Muscle of arm (tissue), 12 donors: ENCODE measurements around the gene TMED6. TPM values are rescaled to one million over a fixed set of nuclear protein-coding genes. Genes with fewer than 3 reads are reported as not detected.

Experiments
- DNase-seq: peaks from one replicate; pipeline ENCODE4 v3.0.0-alpha.2; 2013
- polyA plus RNA-seq, 12 donors: library from polyadenylated mRNA; unstranded; fragments of 120-200 nt; gene quantifications; one replicate each; pipeline ENCODE4 v1.2.1, GENCODE V29; 2013; ENCODE audit not compliant: insufficient read length in 12 of 12

Gene TMED6
- polyA plus RNA-seq, 12 donors: 0.90 to 2.2 (median 1.4) TPM; not detected in 2

DNA sequence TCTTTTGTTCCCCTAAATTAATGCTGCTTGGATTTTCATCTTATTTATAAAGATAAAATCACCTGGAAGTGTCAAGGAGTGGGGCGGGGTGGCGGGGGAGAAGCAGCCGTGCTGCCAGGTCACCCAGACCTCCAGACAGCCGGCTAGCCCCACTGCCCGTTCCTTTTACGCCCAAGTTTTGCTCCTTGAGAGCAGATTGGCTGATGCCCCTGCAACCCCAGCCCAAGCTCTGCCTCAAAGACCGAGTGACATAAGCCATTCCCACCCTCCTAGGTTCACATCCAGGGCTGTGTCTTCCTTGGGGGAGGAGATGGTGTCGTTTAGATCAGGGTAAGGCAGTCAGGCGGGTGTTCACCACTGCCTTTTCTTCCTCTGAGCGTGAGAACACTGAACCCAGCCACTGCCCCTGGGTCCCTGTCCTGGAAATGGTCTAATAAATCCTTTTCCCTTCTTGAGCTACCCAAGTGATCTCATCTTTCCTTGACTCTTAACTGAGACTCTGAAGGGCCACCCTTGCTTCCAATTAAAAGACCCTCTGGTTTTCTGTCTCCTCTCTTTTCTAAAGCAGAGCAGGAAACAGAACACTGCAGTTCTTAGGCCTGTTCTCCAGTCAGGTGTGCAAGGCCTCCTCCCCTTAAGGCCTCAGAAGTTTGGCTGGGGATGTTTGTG is 26.9 kb downstream of the TMED6 start:
- DNase-seq: no peak

DNA sequence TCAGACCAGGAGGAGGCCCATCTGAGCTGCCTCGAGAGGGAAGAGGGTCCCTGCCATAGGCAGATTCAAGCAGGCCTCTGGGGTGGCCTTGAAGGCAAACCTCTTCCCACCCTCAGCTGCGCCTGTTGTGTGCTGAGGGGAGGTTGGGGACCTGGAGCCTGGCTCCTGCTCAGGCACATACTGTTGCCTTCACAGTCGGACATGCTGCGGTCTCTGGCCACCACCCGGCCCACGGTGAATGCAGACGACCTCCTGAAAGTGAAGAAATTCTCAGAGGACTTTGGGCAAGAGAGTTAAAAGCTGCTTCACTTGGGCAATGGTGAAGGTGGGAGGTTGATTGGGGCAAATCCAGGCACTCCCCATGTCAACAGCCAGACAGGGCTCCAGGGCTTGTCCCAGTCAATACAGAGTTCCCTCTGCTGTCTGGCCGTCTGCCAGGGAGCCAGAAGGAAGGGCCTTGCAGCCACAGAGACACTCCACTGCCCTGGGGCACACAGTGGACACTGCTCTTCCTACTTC is 27.5 kb downstream of the TMED6 start:
- no peak for DNase-seq

DNA sequence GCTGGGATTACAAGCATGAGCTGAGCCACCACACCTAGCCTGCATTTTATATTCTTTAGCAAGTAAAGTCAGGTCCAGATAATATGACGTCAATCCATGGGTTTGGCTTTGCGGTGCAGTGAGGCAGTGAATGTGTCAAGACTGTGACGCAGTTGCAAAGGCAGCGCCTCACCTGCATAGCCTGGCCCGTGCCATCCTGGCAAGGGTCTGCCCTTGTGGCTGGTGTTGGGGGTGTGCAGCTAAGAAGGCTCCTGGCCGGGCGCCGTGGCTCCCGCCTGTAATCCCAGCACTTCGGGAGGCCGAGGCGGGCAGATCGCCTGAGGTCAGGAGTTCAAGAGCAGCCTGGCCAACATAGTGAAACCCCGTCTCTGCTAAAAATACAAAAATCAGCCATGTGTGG is 28.2 kb downstream of the TMED6 start:
- no peak for DNase-seq

DNA sequence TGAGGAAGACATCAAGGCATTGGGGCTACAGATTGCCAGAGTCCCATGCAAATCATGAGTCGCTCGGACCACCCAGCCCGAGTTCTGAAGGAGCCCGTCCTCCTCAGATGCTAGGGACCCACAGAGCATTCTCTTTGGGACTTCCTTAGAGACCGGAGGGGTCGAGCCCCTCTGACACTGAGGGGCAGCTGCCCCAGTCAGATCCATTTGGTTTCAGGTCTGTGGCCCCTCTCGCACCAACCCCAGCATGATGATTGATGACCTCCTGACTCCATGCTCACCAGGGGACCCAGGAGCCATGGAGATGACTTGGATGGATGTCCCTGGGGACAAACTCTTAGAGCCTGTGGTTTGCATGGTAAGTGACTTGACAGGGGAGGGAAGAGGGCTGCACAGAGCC is 29.2 kb downstream of the TMED6 start:
- no peak for DNase-seq

DNA sequence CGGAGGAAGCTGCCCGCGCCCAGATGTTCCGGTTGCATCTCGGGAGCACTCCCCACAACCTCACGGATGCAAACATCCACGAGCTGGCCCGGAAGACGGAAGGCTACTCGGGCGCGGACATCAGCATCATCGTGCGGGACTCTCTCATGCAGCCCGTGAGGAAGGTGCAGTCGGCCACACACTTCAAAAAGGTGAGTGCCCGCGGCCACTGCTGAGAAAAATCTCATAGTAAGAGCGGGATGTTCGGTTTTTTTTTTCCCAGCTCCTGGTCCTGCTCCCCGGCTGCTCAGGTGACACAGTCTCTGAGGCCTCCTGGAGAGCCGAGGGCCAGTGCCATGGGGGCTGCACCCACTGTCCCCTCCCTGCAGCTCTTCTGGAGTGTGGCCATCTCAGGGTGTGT is 30.5 kb downstream of the TMED6 start:
- no peak for DNase-seq

DNA sequence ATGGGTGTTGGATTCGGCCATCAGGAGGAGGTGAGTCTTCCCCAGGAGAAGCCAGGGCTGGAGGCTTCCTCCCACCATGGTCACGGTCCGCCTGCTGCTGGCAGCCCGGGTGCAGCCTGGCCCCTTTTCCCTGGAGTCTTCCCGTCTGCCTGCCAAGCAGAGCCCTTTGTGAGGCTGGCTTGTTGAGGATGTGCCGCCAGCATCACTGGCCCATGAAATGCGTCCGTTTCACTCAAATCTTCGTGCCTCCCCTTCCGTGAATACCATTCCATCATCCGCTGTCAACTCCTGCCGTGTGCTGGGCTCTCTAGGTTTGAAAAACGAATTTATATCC is 30.9 kb downstream of the TMED6 start:
- DNase-seq: no peak

DNA sequence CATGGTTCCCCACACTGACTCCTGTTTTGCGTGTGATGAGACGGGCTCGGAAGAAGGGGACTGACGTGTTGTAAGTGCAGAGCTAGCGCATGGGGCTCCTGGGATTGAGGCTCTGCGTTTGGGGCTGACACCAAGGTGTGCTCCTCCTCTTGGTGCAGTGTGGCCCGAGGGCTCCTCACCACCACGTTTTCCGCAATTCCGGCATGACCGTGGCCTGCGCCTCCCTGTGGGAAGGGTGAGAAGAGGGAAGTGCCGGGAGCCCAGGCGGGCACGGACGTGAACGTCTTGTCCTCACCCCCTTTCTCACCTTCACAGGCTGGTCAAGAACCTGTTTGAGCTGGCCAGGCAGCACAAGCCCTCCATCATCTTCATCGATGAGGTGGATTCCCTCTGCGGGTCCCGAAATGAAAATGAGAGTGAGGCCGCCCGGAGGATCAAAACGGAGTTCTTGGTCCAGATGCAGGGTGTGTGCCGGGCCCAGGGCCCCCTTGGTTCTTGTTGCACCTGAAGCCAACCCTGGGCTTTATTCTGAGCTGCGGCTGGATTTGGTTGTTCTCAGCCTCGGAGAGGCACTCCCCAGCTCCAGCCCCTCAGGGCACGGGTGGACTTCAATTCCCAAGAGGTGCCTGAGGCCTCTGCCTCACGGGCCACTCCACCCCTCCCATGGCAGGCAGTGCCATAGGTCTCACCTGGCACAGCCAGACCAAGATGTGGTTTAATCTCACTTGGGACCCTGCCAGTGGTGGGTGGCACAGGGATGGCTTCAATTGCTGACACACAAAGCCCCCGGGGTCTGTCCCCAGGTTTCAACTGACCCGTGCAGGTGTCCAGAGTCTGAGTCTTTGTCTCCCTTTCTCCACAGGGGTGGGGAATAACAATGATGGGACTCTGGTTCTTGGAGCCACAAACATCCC is 31.5 kb downstream of the TMED6 start:
- no peak for DNase-seq

DNA sequence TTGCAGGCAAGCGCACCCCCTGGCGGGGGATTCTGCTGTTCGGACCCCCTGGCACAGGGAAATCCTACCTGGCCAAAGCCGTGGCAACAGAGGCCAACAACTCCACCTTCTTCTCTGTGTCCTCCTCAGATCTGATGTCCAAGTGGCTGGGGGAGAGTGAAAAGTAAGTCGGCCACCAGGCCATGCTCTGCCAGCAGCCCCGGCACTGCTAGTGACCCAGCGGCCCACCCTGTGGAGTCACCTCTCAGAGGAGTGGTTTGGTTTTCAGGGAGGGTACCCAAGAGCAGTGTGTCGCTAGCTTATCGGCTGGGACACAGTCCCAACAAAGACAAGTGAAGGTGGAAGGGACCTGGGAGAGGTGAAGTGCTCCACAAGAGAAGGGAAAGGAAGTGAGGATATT is 32.2 kb downstream of the TMED6 start:
- no peak for DNase-seq

DNA sequence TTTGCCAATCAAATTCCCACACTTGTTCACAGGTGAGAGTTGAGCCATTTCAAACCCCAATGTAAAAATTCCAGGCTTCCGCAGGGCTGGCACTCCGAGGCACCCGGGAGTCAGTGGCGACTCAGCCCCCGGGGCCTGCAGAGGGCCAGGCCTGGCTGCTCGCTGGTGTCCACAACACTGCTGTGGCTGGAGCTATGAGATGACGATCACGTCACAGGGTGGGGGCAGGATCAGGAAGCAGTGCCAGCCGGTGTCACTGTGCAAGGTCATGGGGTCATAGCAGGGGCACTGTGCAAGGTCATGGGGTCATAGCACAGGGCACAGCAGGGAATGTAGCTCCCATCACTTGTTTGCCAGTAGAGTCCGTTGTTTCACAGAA is 32.7 kb downstream of the TMED6 start:
- DNase-seq: no peak

DNA sequence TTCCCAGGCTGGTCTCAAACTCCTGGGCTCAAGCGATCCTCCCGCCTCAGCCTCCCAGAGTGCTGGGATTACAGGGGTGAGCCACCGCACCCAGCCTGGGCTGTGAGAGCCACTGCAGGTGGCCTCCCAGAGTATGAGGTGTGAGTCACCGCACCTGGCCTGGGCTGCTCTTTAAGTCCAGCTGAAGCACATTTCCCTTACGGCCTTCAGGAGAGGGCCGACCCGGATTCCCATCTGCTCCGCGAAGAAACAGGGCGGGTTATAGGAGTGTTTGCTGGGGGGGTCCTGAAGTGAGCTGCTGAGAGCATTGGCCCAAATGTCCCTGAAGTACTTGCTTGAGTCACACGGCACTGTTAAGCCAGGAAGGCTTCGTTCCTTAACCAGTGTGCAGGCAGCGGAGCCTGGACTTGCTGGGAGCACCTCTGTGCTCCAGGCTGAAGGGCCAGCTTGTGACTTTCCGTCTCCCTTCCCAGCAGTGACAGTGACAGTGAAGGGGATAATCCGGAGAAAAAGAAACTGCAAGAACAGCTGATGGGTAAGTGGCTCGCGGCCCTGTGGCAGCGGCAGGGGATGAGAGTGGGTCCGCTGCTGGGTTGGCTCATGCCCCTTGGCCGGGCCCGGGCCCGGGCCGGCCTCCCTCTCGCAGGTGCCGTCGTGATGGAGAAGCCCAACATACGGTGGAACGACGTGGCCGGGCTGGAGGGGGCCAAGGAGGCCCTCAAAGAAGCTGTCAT is 33.2 kb downstream of the TMED6 start:
- DNase-seq: no peak

DNA sequence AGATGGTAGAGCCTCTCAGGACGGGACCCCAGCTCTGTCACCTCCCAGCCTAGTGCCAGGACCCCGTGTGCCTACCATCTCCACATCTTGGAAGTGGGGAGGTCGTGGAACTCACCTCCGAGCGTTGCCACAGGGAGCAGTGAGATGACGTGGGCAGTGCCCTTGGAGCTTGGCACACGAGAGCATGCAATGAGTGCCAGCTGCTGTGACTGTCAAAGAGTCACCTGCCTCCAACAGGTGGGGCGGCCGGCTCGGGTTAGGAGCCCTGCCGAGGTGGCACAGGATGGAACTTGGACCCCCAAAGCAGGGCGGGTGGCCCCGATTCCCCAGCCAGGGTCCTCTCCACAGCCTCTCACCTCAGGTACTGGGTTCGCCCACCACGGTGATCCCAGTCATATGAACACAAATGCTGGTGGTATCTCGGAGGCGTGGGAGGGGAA is 35.0 kb downstream of the TMED6 start:
- DNase-seq: no peak

DNA sequence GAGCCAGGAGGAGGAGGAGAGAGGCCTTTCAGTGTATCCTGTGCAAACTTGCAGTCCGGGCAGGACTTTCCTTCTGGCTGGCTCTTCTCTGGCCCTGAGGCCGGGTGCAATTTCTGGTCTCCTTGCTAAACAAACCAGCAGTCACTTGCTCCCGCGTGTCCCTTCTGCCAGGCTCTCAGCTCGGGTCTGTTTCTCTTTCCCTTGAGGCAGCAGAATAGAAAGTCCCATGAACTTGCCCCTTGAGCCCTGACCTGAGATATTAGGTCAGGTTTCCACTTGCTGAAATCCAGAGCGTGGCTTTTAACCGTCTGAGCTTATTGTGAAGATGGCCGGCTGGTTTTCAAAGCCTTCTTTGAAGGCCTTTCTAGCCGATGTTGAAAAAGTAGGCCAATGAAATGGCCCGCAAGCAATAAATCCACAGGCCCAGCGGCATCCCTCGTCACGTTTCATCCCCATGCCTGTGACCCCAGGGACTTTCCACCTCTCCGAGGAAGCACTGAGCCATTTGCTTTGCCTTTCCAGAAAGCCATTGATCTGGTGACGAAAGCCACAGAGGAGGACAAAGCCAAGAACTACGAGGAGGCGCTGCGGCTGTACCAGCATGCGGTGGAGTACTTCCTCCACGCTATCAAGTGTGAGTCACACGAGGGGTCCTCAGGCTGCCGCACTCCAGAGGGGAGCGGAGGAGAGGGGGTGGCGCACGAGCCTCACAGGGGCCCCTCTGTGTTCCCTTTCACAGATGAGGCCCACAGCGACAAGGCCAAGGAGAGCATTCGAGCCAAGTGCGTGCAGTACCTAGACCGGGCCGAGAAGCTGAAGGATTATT is 35.9 kb downstream of the TMED6 start:
- DNase-seq: no peak

DNA sequence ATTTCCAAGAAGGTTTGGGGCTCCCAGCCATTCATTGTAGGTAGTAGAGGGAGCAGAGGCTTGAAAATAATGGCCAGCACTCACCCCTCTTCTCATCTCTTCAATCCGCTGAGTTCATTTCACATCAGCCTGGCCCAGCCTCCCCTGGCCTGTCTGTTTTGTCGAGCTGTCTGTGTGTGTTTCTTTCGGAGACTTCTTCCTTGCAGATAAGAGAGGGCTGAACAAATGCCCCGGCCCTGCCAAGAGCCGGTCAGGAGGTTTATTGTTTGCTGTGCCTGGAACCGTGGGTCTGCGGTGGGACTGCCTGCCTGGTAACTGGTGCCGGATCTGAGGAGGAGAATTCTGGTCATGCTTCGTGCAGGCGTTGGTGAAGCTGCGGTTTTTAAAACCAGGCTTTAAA is 37.1 kb downstream of the TMED6 start:
- no peak for DNase-seq

DNA sequence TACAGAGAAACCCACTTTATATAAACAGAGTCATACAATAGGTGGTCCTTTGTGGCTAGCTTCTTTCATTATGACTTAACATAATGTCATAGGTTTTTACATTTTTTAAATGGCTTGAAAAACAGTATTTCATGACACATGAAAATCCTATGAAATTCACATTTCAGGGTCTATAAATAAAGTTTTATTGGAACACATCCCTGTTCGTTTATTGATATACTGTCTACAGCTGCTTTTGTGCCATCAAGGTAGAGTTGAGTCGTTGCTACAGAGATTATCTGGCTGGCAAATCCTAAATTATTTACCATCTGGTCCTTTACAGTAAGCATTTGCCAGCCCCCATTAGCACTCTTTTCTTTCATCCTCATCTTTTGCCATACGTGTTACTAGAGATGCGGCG is 38.1 kb downstream of the TMED6 start:
- DNase-seq: no peak

DNA sequence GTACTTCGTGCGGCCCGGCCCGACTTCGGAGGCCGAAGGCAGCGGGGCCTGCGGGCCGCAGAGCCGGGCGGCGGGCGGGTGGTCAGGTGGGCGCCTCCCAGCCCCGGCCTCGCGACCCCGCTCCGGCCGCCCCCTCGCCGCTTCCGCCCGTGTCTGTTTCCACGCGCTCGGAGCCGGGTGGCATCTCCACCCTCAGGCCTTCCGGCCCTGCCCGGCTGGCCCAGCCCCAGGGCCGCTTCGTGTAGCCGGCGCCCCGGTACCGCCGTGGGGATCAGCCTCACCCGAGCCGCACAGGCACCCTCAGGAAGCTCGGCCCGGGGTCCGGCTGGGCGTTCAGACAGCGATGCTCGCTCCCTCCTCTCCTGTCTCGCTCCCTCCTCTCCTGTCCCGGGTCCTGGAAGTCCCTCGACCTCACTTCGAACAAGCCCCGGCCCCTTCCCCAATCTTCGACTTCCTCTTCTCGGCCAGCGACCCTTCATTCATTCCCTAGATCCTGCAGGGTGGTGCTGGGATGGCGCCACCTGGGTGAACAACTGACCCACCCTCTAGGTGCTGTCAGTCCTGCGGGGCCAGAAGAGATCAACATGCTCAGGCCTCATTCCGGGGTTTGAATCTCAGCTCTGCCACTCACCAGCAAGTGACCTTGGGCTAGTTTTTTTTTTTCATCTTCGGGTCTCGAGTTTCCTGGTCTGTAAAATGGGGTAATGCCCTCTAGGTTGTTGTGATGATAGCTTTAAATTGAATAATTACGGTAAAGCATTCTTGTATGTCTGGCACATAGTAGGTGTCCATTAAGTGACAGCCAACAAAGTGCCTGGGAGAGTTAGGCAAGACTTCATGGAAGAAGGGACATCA is 39.8 kb downstream of the TMED6 start:
- no peak for DNase-seq

DNA sequence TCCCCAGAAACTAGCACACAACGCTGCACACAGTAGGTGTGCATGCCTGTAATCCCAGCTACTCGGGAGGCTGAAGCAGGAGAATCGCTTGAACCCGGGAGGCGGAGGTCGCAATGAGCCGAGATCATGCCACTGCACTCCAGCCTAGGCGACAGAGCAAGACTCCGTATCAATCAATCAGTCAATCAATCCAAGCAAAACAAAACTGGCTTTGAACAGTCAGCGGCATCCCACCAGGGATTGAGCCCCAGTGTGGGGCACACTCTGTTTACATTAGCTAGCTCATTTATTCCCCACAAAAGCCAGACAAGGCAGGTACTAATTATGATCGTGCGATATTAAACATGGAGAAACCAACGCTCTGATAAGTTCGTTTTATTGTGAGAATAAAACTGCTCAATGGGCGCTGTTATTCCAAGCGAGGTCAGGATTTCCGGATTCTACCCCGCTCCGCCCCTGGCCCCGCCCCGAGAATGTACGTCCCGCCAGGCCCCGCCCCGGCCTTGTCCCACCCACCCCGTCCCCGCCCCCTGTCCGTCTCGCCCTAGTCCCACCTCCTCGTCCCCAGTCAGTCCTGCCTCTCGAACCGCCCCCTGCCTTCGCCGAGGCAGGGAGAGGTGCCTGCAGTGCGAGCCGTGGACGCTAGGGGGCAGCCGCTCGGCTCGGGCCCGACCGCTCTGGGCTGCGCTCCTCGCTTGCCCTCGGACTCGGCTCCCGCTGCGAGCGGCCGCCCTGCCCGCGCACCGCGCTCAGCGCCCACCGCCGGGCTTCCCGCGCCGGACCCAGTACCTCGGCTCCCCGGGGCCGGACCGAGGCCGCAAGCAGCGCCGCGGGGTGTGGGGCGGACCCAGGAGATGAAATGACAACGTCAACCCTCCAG is 40.7 kb downstream of the TMED6 start, which contains the start of gene VPS4A:
VPS4A (plus strand) TSS at position 698 of the 880 bp plus-strand sequence; CDS start at position 860, 162 bp downstream.
- peak; percentile 97 for DNase-seq

DNA sequence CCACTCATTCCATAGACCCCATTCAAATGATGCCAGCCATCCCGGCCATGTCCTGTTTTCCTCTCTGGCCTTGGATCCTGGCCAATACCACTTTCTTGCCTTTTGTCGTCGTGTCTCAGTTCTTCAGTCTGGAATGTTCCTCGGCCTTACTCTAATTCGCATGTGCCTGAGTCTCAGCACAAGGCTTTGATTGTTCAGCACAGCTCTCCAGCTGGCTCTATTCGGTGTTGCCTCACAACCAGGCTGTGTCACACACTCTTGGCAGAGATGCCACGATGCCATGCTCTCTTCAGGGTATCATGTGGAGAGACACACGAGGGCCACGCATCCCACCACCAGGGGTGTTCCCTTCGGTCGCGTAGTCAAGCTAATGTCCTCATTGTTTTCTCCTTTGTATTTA is 42.3 kb downstream of the TMED6 start:
- DNase-seq: no peak

DNA sequence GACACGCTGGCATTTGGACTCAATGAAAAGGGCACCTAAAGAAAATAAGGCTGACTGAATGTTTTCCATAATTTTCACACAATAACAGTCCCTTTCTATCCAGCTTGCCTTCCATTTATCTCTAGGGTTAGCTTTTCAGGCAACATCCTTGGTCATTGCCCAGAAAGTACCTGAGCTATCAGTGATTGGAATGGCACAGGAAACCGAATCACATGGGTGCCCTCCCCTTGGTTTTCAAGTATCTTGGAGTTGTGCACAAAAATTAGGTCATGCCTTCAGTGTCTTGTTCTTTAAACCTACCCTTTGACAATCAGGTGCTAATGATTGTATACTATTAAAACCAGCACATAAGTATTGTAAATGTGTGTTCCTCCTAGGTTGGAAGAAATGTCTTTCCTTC is 43.7 kb downstream of the TMED6 start:
- no peak for DNase-seq

DNA sequence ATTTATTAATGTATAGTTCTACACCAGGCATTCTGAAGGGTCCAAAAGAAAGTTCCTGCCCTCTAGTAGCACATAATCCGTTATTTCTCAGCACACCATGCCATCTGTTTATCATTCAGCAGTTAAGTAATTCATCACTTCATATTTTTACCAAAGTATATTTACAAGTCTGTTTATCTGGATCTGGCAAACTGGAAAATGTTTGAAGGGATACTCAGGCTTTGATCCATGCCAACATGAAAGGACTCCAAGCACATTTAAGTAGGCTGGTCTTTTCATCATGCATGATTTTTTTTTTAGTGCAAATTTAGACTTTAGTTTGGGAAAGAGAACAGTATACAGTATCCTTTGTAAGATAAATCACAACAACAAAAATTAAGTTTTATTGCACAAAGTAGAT is 44.5 kb downstream of the TMED6 start:
- DNase-seq: no peak
